H9 (cell line): ENCODE measurements around the gene SOX11. TPM values are rescaled to one million over a fixed set of nuclear protein-coding genes. Genes with fewer than 3 reads are reported as not detected.
A peak's percentile ranks its signal among the peaks of the same experiment; 100 is the strongest.

Source experiments
- DNase-seq: peaks from one replicate; pipeline ENCODE4 v3.0.0-alpha.2; 2017
- H2AFZ ChIP-seq: one replicate; pipeline ENCODE4 v1.6.1; 2013; ENCODE audit warnings: mild to moderate bottlenecking, low read length, control low read depth, moderate library complexity
- H2AK5ac ChIP-seq: 2 replicates; pipeline ENCODE4 v1.6.1; 2013; ENCODE audit warnings: low read length, control low read depth, mixed read lengths; ENCODE audit not compliant: insufficient read length
- H2BK120ac ChIP-seq: one replicate; pipeline ENCODE4 v1.6.1; 2013; ENCODE audit warnings: low read depth, mild to moderate bottlenecking, low read length, control low read depth, inconsistent platforms; ENCODE audit not compliant: poor library complexity, severe bottlenecking
- H2BK12ac ChIP-seq: 2 replicates; pipeline ENCODE4 v1.6.1; 2013; ENCODE audit warnings: low read length, control low read depth, mixed read lengths, low read depth; ENCODE audit not compliant: insufficient read length
- H2BK15ac ChIP-seq: 2 replicates; pipeline ENCODE4 v1.6.1; 2013; ENCODE audit warnings: low read depth, low read length, control low read depth
- H2BK20ac ChIP-seq: one replicate; pipeline ENCODE4 v1.6.1; 2013; ENCODE audit warnings: low read depth, mild to moderate bottlenecking, low read length, control low read depth, inconsistent platforms; ENCODE audit not compliant: poor library complexity, severe bottlenecking
- H2BK5ac ChIP-seq: 2 replicates; pipeline ENCODE4 v1.6.1; 2013; ENCODE audit warnings: low read length, control low read depth, mixed read lengths; ENCODE audit not compliant: insufficient read length
- H3K14ac ChIP-seq: 2 replicates; pipeline ENCODE4 v1.6.1; 2013; ENCODE audit warnings: low read length, control low read depth; ENCODE audit not compliant: insufficient read depth
- H3K18ac ChIP-seq: 2 replicates; pipeline ENCODE4 v1.6.1; 2013; ENCODE audit warnings: low read depth, mild to moderate bottlenecking, mixed read lengths, low read length, control low read depth; ENCODE audit not compliant: insufficient read length
- H3K23ac ChIP-seq: 2 replicates; pipeline ENCODE4 v1.6.1; 2013; ENCODE audit warnings: low read length, control low read depth, mixed read lengths, low read depth; ENCODE audit not compliant: insufficient read length
- H3K23me2 ChIP-seq: 2 replicates; pipeline ENCODE4 v1.6.1; 2013; ENCODE audit warnings: low read depth, mild to moderate bottlenecking, mixed read lengths, low read length, control low read depth; ENCODE audit not compliant: insufficient read length, poor library complexity, severe bottlenecking
- H3K27ac ChIP-seq: 2 replicates; pipeline ENCODE4 v1.5.1; 2013; ENCODE audit warnings: low read length, control low read depth, mixed read lengths, low read depth; ENCODE audit not compliant: insufficient read length
- H3K27me3 ChIP-seq: 2 replicates; pipeline ENCODE4 v1.6.1; 2013; ENCODE audit warnings: low read length, control low read depth, inconsistent platforms; ENCODE audit not compliant: insufficient read depth
- H3K4ac ChIP-seq: 2 replicates; pipeline ENCODE4 v1.6.1; 2013; ENCODE audit warnings: low read depth, mild to moderate bottlenecking, control low read depth, inconsistent platforms, low read length, moderate library complexity
- H3K4me1 ChIP-seq: 2 replicates; pipeline ENCODE4 v1.6.1; 2013; ENCODE audit warnings: low read length, control low read depth, inconsistent platforms; ENCODE audit not compliant: insufficient read depth
- H3K4me2 ChIP-seq: 2 replicates; pipeline ENCODE4 v1.6.1; 2013; ENCODE audit warnings: low read length, control low read depth, mixed read lengths; ENCODE audit not compliant: insufficient read length, insufficient read depth
- H3K56ac ChIP-seq: 2 replicates; pipeline ENCODE4 v1.6.1; 2013; ENCODE audit warnings: low read depth, mild to moderate bottlenecking, mixed read lengths, low read length, control low read depth; ENCODE audit not compliant: insufficient read length
- H3K79me1 ChIP-seq: 2 replicates; pipeline ENCODE4 v1.6.1; 2013; ENCODE audit warnings: low read depth, mild to moderate bottlenecking, moderate library complexity, low read length, control low read depth, inconsistent platforms; ENCODE audit not compliant: insufficient read depth, poor library complexity, severe bottlenecking
- H3K79me2 ChIP-seq: 2 replicates; pipeline ENCODE4 v1.6.1; 2013; ENCODE audit warnings: low read length, control low read depth, inconsistent platforms; ENCODE audit not compliant: insufficient read depth
- H3K9ac ChIP-seq: 2 replicates; pipeline ENCODE4 v1.6.1; 2013; ENCODE audit warnings: low read length, control low read depth, mixed read lengths; ENCODE audit not compliant: insufficient read length; ENCODE audit errors: extremely low read depth
- H3K9me3 ChIP-seq: one replicate; pipeline ENCODE4 v1.6.1; 2013; ENCODE audit warnings: low read depth, low read length, inconsistent platforms; ENCODE audit not compliant: control insufficient read depth
- H3T11ph ChIP-seq: one replicate; pipeline ENCODE4 v1.6.1; 2013; ENCODE audit warnings: mild to moderate bottlenecking, low read length, control low read depth, inconsistent platforms
- H4K20me1 ChIP-seq: one replicate; pipeline ENCODE4 v1.6.1; 2013; ENCODE audit not compliant: control insufficient read depth, insufficient read length, insufficient read depth
- H4K5ac ChIP-seq: 2 replicates; pipeline ENCODE4 v1.6.1; 2013; ENCODE audit warnings: low read depth, mild to moderate bottlenecking, mixed read lengths, low read length, control low read depth; ENCODE audit not compliant: insufficient read length
- H4K8ac ChIP-seq: replicated peaks from 2 replicates; pipeline ENCODE4 v1.6.1; 2013; ENCODE audit warnings: low read length, control low read depth, mixed read lengths, low read depth; ENCODE audit not compliant: insufficient read length
- H4K91ac ChIP-seq: 2 replicates; pipeline ENCODE4 v1.6.1; 2013; ENCODE audit warnings: low read depth, mild to moderate bottlenecking, moderate library complexity, mixed read lengths, low read length, control low read depth; ENCODE audit not compliant: insufficient read length
- H3K27ac Mint-ChIP-seq, 3 experiments: 2 replicates in 2 of 3; 3 replicates in 1 of 3; pipeline ENCODE4 v1.8.0; 2020 to 2021; ENCODE audit warnings: mixed read lengths in 3 of 3, mild to moderate bottlenecking in 1 of 3, moderate library complexity in 1 of 3
- H3K27me3 Mint-ChIP-seq: 2 replicates; pipeline ENCODE4 v1.8.0; 2021; ENCODE audit warnings: low read depth, mild to moderate bottlenecking, moderate library complexity, mixed read lengths
- H3K36me3 Mint-ChIP-seq, 3 experiments: 2 replicates in 2 of 3; 3 replicates in 1 of 3; pipeline ENCODE4 v1.8.0; 2020 to 2021; ENCODE audit warnings: low read depth in 3 of 3, mixed read lengths in 3 of 3; ENCODE audit not compliant: insufficient read depth in 1 of 3
- H3K4me1 Mint-ChIP-seq, 2 experiments: 2 replicates each; pipeline ENCODE4 v1.8.0; 2020; ENCODE audit warnings: mixed read lengths in 2 of 2
- H3K4me3 Mint-ChIP-seq, 2 experiments: 2 replicates in 1 of 2; 3 replicates in 1 of 2; pipeline ENCODE4 v1.8.0; 2020 to 2021; ENCODE audit warnings: mild to moderate bottlenecking in 2 of 2, mixed read lengths in 2 of 2, moderate library complexity in 1 of 2
- H3K9me3 Mint-ChIP-seq, 2 experiments: 2 replicates in 1 of 2; 3 replicates in 1 of 2; pipeline ENCODE4 v1.8.0; 2020; ENCODE audit warnings: mild to moderate bottlenecking in 2 of 2, mixed read lengths in 2 of 2, moderate library complexity in 1 of 2
- WGBS: extraction: QIAGEN DNeasy Blood & Tissue Kit; methylation state at CpG from one replicate; pipeline ENCODE4 v1.1.7; 2013; ENCODE audit warnings: missing lambda C conversion rate, low lambda C conversion rate, mixed read lengths; ENCODE audit not compliant: insufficient read length; ENCODE audit errors: extremely low coverage; 5-methylcytosine and 5-hydroxymethylcytosine counted together
- total RNA-seq: library from RNA; stranded (reverse); gene quantifications from 2 replicates; pipeline ENCODE4 v1.2.1, GENCODE V29; 2021
- TF ChIP-seq, protein P1 (sequence below): fragments of 200-600 bp; sonication (generic); conservative IDR thresholded peaks from 3 replicates; pipeline ENCODE4 v1.8.0; 2021; ENCODE audit warnings: antibody characterized with exemption, mild to moderate bottlenecking

The SOX11 gene
- total RNA-seq, 1 experiment from 2014 or later: 43.8 TPM

- H4K20me1 ChIP-seq: no peaks in the 10 kb centered on the region
- H3K9me3 ChIP-seq: no peaks in the 10 kb centered on the region
- Mint-ChIP-seq H3K27me3 (peaks cover 13% of the 10 kb centered on the region), H3K36me3 (no peaks in the 10 kb centered on the region), H3K27ac (peak overlapping the region in 1 of 3 experiments; percentile 17; a peak in 1 of 7 replicates), H3K9me3 (no peaks in the 10 kb centered on the region), H3K4me3 (no peak overlapping the region), H3K4me1 (peaks cover 37 to 39% of the 10 kb centered on the region in 2 experiments)
- no peak overlapping the region for H3K27ac ChIP-seq
- H3K14ac ChIP-seq: no peak overlapping the region
- no peak overlapping the region for H2BK12ac ChIP-seq
- no peak overlapping the region for H3K4ac ChIP-seq
- H4K5ac ChIP-seq: no peak overlapping the region
- no peaks in the 10 kb centered on the region for H3K23me2 ChIP-seq
- no peaks in the 10 kb centered on the region for H3K79me1 ChIP-seq
- no peak overlapping the region for H2BK15ac ChIP-seq
- H2AK5ac ChIP-seq: no peak overlapping the region
- TF ChIP-seq, protein P1, sequence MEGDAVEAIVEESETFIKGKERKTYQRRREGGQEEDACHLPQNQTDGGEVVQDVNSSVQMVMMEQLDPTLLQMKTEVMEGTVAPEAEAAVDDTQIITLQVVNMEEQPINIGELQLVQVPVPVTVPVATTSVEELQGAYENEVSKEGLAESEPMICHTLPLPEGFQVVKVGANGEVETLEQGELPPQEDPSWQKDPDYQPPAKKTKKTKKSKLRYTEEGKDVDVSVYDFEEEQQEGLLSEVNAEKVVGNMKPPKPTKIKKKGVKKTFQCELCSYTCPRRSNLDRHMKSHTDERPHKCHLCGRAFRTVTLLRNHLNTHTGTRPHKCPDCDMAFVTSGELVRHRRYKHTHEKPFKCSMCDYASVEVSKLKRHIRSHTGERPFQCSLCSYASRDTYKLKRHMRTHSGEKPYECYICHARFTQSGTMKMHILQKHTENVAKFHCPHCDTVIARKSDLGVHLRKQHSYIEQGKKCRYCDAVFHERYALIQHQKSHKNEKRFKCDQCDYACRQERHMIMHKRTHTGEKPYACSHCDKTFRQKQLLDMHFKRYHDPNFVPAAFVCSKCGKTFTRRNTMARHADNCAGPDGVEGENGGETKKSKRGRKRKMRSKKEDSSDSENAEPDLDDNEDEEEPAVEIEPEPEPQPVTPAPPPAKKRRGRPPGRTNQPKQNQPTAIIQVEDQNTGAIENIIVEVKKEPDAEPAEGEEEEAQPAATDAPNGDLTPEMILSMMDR: no peak
- no peak overlapping the region for H3K56ac ChIP-seq
- no peaks in the 10 kb centered on the region; the same call in 1 of the 2 replicates for H3K27me3 ChIP-seq
- H3K4me1 ChIP-seq: peaks cover 7% of the 10 kb centered on the region; the same call in 1 of the 2 replicates
- H2BK5ac ChIP-seq: no peak overlapping the region
- H3K23ac ChIP-seq: no peak overlapping the region
- H4K8ac ChIP-seq: no peak overlapping the region
- DNase-seq: no peak
- no peak overlapping the region for H4K91ac ChIP-seq
- no peak overlapping the region for H2BK120ac ChIP-seq
- no CpG with 5 or more reads among the region's 2 CpGs for WGBS
- no peak overlapping the region for H3K18ac ChIP-seq
- H2BK20ac ChIP-seq: no peak overlapping the region
- no peak overlapping the region for H2AFZ ChIP-seq
- no peak overlapping the region for H3K9ac ChIP-seq
- H3K4me2 ChIP-seq: no peak overlapping the region
- no peak overlapping the region for H3T11ph ChIP-seq
- H3K79me2 ChIP-seq: no peaks in the 10 kb centered on the region
Observed at GRCh38 chr2:5748391-5748790, 56.2 kb downstream of the SOX11 start.
